Stimulated activated CD8-positive, alpha-beta memory T cell treated with anti-CD3 and anti-CD28 coated beads, Interleukin-15, amount 100 ng/mL, for 4 hours (primary cell): ENCODE data around the gene KMT2E.
A peak's percentile ranks its signal among the peaks of the same experiment; 100 is the strongest.

Experiments used
- DNase-seq, 2 donors: peaks; one replicate each; pipeline ENCODE4 v3.0.0-alpha.2; 2020; ENCODE audit warnings: low read depth in 2 of 2

Gene KMT2E

GRCh38 chr7:105073143-105073542 is 59.1 kb downstream of the KMT2E start:
- no peak for DNase-seq

- no peak for DNase-seq
These were observed 65.3 kb downstream of the KMT2E start for GRCh38 chr7:105079348-105079747.

- no peak for DNase-seq
These were observed 70.6 kb downstream of the KMT2E start for GRCh38 chr7:105084581-105084980.

- DNase-seq, result no peak
These were observed 72.8 kb downstream of the KMT2E start for GRCh38 chr7:105086850-105087249.

GRCh38 chr7:105087981-105088380 is 74.0 kb downstream of the KMT2E start:
- no peak for DNase-seq

- no peak for DNase-seq
These were observed 74.5 kb downstream of the KMT2E start for GRCh38 chr7:105088456-105088855.

GRCh38 chr7:105094966-105095365 is 81.0 kb downstream of the KMT2E start:
- DNase-seq, result no peak

- DNase-seq, result no peak
These were observed 82.3 kb downstream of the KMT2E start for GRCh38 chr7:105096306-105096705.

- no peak for DNase-seq
These were observed 83.6 kb downstream of the KMT2E start for GRCh38 chr7:105097619-105098018.

- no peak for DNase-seq
These were observed 85.0 kb downstream of the KMT2E start for GRCh38 chr7:105098863-105099515.

- DNase-seq, result no peak
These were observed 87.9 kb downstream of the KMT2E start for GRCh38 chr7:105101864-105102263.

- no peak for DNase-seq
These were observed 88.8 kb downstream of the KMT2E start for GRCh38 chr7:105102557-105103352.

GRCh38 chr7:105105579-105105978 is 91.6 kb downstream of the KMT2E start:
- no peak for DNase-seq

GRCh38 chr7:105106473-105106872 is 92.5 kb downstream of the KMT2E start:
- peak in 1 of 2 donors; percentile 12 for DNase-seq

- no peak for DNase-seq
These were observed 93.5 kb downstream of the KMT2E start for GRCh38 chr7:105107458-105107857.

- no peak for DNase-seq
These were observed 98.7 kb downstream of the KMT2E start for GRCh38 chr7:105112440-105113418.

GRCh38 chr7:105118612-105119600 is 104.9 kb downstream of the KMT2E start:
- DNase-seq, result no peak

- DNase-seq, result no peak
These were observed 108.6 kb downstream of the KMT2E start for GRCh38 chr7:105122619-105123018.

GRCh38 chr7:105125745-105126144 is 111.7 kb downstream of the KMT2E start:
- DNase-seq, result no peak

- DNase-seq, result no peak
These were observed 112.5 kb downstream of the KMT2E start for GRCh38 chr7:105126436-105126975.

- DNase-seq, result no peak
These were observed 113.2 kb downstream of the KMT2E start for GRCh38 chr7:105127179-105127578.
